CD8-positive, alpha-beta memory T cell (primary cell): ENCODE results near the gene EYA2. TPM values are rescaled to one million over a fixed set of nuclear protein-coding genes. Genes with fewer than 3 reads are reported as not detected.

Experiments used
- CTCF ChIA-PET: fragments of 350-600 bp; sonication (Branson Sonifier 250); formaldehyde crosslinking; loops from one replicate; lab custom pipeline; 2021; ENCODE audit warnings: antibody characterized with exemption; lab: Charles Lee
- POLR2A ChIA-PET: fragments of 350-600 bp; sonication (Branson Sonifier 250); formaldehyde crosslinking; loops from one replicate; lab custom pipeline; 2021; ENCODE audit warnings: antibody characterized with exemption; lab: Charles Lee
- DNase-seq, 5 donors: peaks; one replicate each; pipeline versions ENCODE4 v3.0.0 to v3.0.0-alpha.2; 2020 to 2022; ENCODE audit warnings: mixed read lengths in 1 of 5
- H3K27ac ChIP-seq: one replicate; pipeline ENCODE4 v1.7.0; 2013; ENCODE audit warnings: low read depth, mild to moderate bottlenecking, low read length, moderate library complexity
- H3K27me3 ChIP-seq: 2 replicates; pipeline ENCODE4 v1.7.0; 2013; ENCODE audit warnings: low read length, mild to moderate bottlenecking; ENCODE audit not compliant: insufficient read depth, poor library complexity, severe bottlenecking
- H3K36me3 ChIP-seq: 2 replicates; pipeline ENCODE4 v1.7.0; 2013; ENCODE audit warnings: mild to moderate bottlenecking, low read length, moderate library complexity; ENCODE audit not compliant: insufficient read depth
- H3K4me1 ChIP-seq: 2 replicates; pipeline ENCODE4 v1.7.0; 2013; ENCODE audit warnings: mild to moderate bottlenecking, low read length, moderate library complexity; ENCODE audit not compliant: insufficient read depth
- H3K4me3 ChIP-seq: 2 replicates; pipeline ENCODE4 v1.7.0; 2013; ENCODE audit warnings: mild to moderate bottlenecking, low read length
- H3K9me3 ChIP-seq: 2 replicates; pipeline ENCODE4 v1.7.0; 2013; ENCODE audit warnings: mild to moderate bottlenecking, low read length
- H3K27ac Mint-ChIP-seq, 8 donors: one replicate each; pipeline ENCODE4 v1.8.0; 2020 to 2021; ENCODE audit warnings: mixed read lengths in 8 of 8, mild to moderate bottlenecking in 6 of 8, inconsistent platforms in 3 of 8, moderate library complexity in 3 of 8
- H3K27me3 Mint-ChIP-seq, 2 donors: one replicate each; pipeline ENCODE4 v1.8.0; 2020 to 2021; ENCODE audit warnings: mixed read lengths in 2 of 2, mild to moderate bottlenecking in 1 of 2, moderate library complexity in 1 of 2
- H3K36me3 Mint-ChIP-seq, 3 donors: one replicate each; pipeline ENCODE4 v1.8.0; 2020 to 2021; ENCODE audit warnings: mixed read lengths in 3 of 3, inconsistent platforms in 1 of 3, mild to moderate bottlenecking in 1 of 3
- H3K4me1 Mint-ChIP-seq, 3 donors: one replicate each; pipeline ENCODE4 v1.8.0; 2020 to 2021; ENCODE audit warnings: mixed read lengths in 3 of 3, inconsistent platforms in 1 of 3, mild to moderate bottlenecking in 1 of 3
- H3K4me3 Mint-ChIP-seq, 7 donors: one replicate each; pipeline ENCODE4 v1.8.0; 2020 to 2021; ENCODE audit warnings: mixed read lengths in 7 of 7, mild to moderate bottlenecking in 6 of 7, moderate library complexity in 4 of 7, inconsistent platforms in 2 of 7
- H3K9me3 Mint-ChIP-seq, 5 donors: one replicate each; pipeline ENCODE4 v1.8.0; 2020 to 2022; ENCODE audit warnings: mixed read lengths in 5 of 5, mild to moderate bottlenecking in 3 of 5, moderate library complexity in 2 of 5, inconsistent platforms in 1 of 5
- polyA plus RNA-seq: library from polyadenylated mRNA; unstranded; fragments of 300-500 nt; fragmentation: Illumina TruSeq; gene quantifications from one replicate; pipeline ENCODE4 v1.2.3, GENCODE V29; 2021
- total RNA-seq, 2 experiments: library from RNA; stranded (reverse); gene quantifications; one replicate each; pipeline ENCODE4 v1.2.3, GENCODE V29; 2021

The EYA2 gene
- total and polyA plus RNA-seq, 3 experiments from 2014 or later, result not detected

- CTCF ChIA-PET, result interaction anchor here (1.2 to 1.9 kb wide), 3 partner anchors 7 to 16 kb away, joined by 4 to 9 read pairs (median 5); no protein-coding TSS in a partner anchor
- peaks cover 0 to 3% (median 0%) of the 10 kb centered on the region in 3 donors for H3K4me1 Mint-ChIP-seq
- no peaks in the 10 kb centered on the region for H3K9me3 Mint-ChIP-seq
- H3K4me3 Mint-ChIP-seq, result no peak overlapping the region
- Histone ChIP-seq H3K27ac (no peak overlapping the region), H3K27me3 (no peaks in the 10 kb centered on the region), H3K9me3 (no peaks in the 10 kb centered on the region), H3K36me3 (peaks cover 57% of the 10 kb centered on the region), H3K4me1 (no peaks in the 10 kb centered on the region), H3K4me3 (no peak overlapping the region)
- no peaks in the 10 kb centered on the region for H3K27me3 Mint-ChIP-seq
- POLR2A ChIA-PET, result no interaction called here
- H3K27ac Mint-ChIP-seq, result no peak overlapping the region
- peaks cover 0 to 41% (median 10%) of the 10 kb centered on the region in 3 donors for H3K36me3 Mint-ChIP-seq
- no peak for DNase-seq
These were observed 318.1 kb downstream of the EYA2 start for GRCh38 chr20:47212606-47213207.

- ChIA-PET POLR2A (no interaction called here), CTCF (interaction anchor here (0.5 to 1.9 kb wide), 4 partner anchors 8 to 18 kb away, joined by 3 to 9 read pairs (median 4); no protein-coding TSS in a partner anchor)
- Histone ChIP-seq H3K9me3 (no peaks in the 10 kb centered on the region), H3K36me3 (peaks cover 57% of the 10 kb centered on the region), H3K4me3 (no peak overlapping the region), H3K27me3 (no peaks in the 10 kb centered on the region), H3K4me1 (no peaks in the 10 kb centered on the region), H3K27ac (no peak overlapping the region)
- Mint-ChIP-seq H3K27ac (no peak overlapping the region), H3K4me1 (peaks cover 0 to 3% (median 0%) of the 10 kb centered on the region in 3 donors), H3K9me3 (no peaks in the 10 kb centered on the region), H3K27me3 (no peaks in the 10 kb centered on the region), H3K36me3 (peaks cover 0 to 44% (median 18%) of the 10 kb centered on the region in 3 donors), H3K4me3 (no peak overlapping the region)
- DNase-seq, result no peak
These were observed 319.3 kb downstream of the EYA2 start for GRCh38 chr20:47213966-47214365.

DNA sequence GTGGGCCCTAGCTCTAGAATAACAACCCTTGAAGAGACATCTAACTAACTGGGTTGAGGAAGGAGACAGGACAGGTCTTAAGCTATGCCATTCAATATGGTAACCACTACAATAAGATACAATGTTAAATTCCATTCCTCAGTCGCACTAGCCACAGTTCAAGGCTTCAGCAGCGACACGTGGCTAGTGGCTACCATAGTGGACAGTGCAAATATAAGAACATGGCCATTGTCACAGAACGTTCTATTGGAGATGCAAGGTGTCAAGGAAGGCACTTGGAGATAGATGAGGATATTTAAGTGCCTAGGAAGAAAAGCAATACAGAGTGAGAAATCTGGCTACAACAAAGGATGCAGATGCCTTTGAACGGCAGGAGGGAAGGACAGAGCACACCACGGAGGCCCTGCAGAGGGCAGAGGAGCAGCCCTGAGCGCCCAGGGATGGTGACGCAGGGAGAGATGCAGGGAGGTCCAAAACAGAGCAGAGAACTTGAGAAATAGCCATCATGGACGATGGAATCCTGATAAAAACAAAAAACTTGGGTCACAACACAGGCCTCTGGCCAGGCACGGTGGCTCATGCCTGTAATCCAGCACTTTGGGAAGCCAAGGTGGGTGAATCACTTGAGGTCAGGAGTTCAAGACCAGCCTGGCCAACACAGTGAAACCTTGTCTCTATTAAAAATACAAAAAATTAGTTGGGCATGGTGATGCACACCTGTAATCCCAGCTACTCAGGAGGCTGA is 321.2 kb downstream of the EYA2 start:
- Mint-ChIP-seq H3K27ac (peak overlapping the region in 6 of 8 donors; percentile 1 to 76 (median 35)), H3K9me3 (no peaks in the 10 kb centered on the region), H3K4me3 (no peak overlapping the region), H3K27me3 (no peaks in the 10 kb centered on the region), H3K36me3 (peaks cover 0 to 46% (median 17%) of the 10 kb centered on the region in 3 donors), H3K4me1 (peaks cover 0 to 4% (median 0%) of the 10 kb centered on the region in 3 donors)
- ChIA-PET CTCF (no interaction called here), POLR2A (no interaction called here)
- peaks cover 59% of the 10 kb centered on the region for H3K36me3 ChIP-seq
- H3K27ac ChIP-seq, result no peak overlapping the region
- DNase-seq, result no peak
- H3K4me1 ChIP-seq, result no peaks in the 10 kb centered on the region
- no peaks in the 10 kb centered on the region for H3K27me3 ChIP-seq
- no peaks in the 10 kb centered on the region for H3K9me3 ChIP-seq
- H3K4me3 ChIP-seq, result no peak overlapping the region

- Histone ChIP-seq H3K9me3 (no peaks in the 10 kb centered on the region), H3K4me3 (no peak overlapping the region), H3K36me3 (peaks cover 54% of the 10 kb centered on the region), H3K4me1 (no peaks in the 10 kb centered on the region), H3K27me3 (no peaks in the 10 kb centered on the region), H3K27ac (no peak overlapping the region)
- H3K4me3 Mint-ChIP-seq, result no peak overlapping the region
- DNase-seq, result no peak
- CTCF ChIA-PET, result interaction anchor here (0.7 to 1.3 kb wide), 2 partner anchors 11 to 167 kb away, joined by 3 to 4 read pairs; no protein-coding TSS in a partner anchor
- peaks cover 0 to 55% (median 22%) of the 10 kb centered on the region in 3 donors for H3K36me3 Mint-ChIP-seq
- no peaks in the 10 kb centered on the region for H3K27me3 Mint-ChIP-seq
- peak overlapping the region in 2 of 8 donors; percentile 15 to 43 for H3K27ac Mint-ChIP-seq
- H3K4me1 Mint-ChIP-seq, result peaks cover 0 to 4% (median 1%) of the 10 kb centered on the region in 3 donors
- no peaks in the 10 kb centered on the region for H3K9me3 Mint-ChIP-seq
- POLR2A ChIA-PET, result interaction anchor here (0.6 kb wide), 1 partner anchor 140 kb away, joined by 5 read pairs; no protein-coding TSS in a partner anchor
These were observed 322.3 kb downstream of the EYA2 start for GRCh38 chr20:47216819-47217410.

GRCh38 chr20:47217482-47218446 is 323.1 kb downstream of the EYA2 start:
- Mint-ChIP-seq H3K27ac (peak overlapping the region in 3 of 8 donors; percentile 1 to 82 (median 25)), H3K36me3 (peaks cover 0 to 63% (median 29%) of the 10 kb centered on the region in 3 donors), H3K27me3 (no peaks in the 10 kb centered on the region), H3K4me1 (peaks cover 0 to 9% (median 6%) of the 10 kb centered on the region in 3 donors), H3K9me3 (no peaks in the 10 kb centered on the region), H3K4me3 (no peak overlapping the region)
- Histone ChIP-seq H3K4me1 (no peaks in the 10 kb centered on the region), H3K27me3 (no peaks in the 10 kb centered on the region), H3K4me3 (no peak overlapping the region), H3K36me3 (peaks cover 49% of the 10 kb centered on the region), H3K9me3 (no peaks in the 10 kb centered on the region), H3K27ac (no peak overlapping the region)
- DNase-seq, result no peak
- ChIA-PET CTCF (interaction anchor here (0.7 to 1.9 kb wide), 3 partner anchors 12 to 166 kb away, joined by 3 to 9 read pairs (median 4); no protein-coding TSS in a partner anchor), POLR2A (no interaction called here)

DNA sequence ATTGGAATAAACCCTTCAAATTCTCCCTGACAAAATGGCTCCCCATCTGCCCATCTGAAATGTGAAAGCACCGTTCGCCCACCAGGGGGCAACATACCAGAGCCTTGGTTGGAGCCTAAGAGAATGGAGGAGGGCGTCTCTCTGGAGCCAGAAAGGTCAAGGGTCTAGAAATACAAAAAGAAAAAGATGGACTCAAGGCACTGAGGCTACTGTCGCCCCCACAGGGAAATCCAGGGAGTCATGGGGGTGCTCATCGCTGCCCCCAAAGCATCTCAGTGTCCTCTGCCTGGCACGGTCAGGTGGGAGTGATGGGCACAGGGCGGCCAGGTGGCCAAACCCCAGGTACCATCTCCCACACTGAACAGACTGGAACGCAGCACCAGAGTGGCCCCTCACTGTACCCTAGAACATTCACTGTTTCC is 325.5 kb downstream of the EYA2 start:
- Histone ChIP-seq H3K36me3 (peaks cover 42% of the 10 kb centered on the region), H3K4me1 (no peaks in the 10 kb centered on the region), H3K4me3 (no peak overlapping the region), H3K9me3 (no peaks in the 10 kb centered on the region), H3K27ac (no peak overlapping the region), H3K27me3 (no peaks in the 10 kb centered on the region)
- Mint-ChIP-seq H3K27ac (peak overlapping the region in 3 of 8 donors; percentile 37 to 64 (median 52)), H3K27me3 (no peaks in the 10 kb centered on the region), H3K36me3 (peaks cover 6 to 82% (median 40%) of the 10 kb centered on the region in 3 donors), H3K4me3 (no peak overlapping the region), H3K9me3 (no peaks in the 10 kb centered on the region), H3K4me1 (peaks cover 0 to 9% (median 6%) of the 10 kb centered on the region in 3 donors)
- CTCF ChIA-PET, result interaction anchor here (1.3 to 1.6 kb wide), 3 partner anchors 9 to 164 kb away, joined by 3 to 8 read pairs (median 5); no protein-coding TSS in a partner anchor
- POLR2A ChIA-PET, result no interaction called here
- peak in 4 of 5 donors; percentile 10 to 28 (median 16) for DNase-seq

DNA sequence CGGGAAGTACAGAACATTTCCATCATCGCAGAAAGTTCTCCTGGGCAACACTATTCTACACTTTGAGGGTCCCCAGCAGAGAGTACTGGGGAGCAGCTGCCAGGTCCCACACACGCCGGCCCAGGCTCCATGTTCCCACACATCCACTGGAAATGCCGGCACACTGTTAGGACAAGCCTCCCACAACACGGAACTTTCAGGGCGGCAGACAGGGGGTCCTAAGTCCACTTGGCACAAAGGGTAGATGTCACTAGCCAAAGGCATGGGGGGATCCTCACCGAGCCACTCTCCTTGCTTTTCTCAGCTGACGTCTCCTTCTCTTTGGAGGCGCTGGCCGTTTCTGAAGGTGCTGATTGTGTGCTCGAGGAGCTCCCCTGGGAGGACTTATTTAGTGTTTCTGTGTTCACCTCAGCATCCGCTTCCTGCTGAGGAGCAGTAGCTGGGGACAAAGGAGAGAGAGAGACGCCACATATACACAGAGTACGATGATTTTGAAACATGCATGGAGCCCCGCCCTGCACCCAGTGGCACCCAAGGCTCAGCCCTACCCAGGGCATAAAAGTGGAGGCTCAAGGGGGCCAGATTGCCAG is 326.5 kb downstream of the EYA2 start:
- POLR2A ChIA-PET, result no interaction called here

More for the DNA sequence above, 326.5 kb downstream of the EYA2 start:
- H3K27me3 Mint-ChIP-seq, result no peaks in the 10 kb centered on the region
- no peaks in the 10 kb centered on the region for H3K9me3 ChIP-seq
- peak overlapping the region in 1 of 8 donors; percentile 68 for H3K27ac Mint-ChIP-seq
- no peak overlapping the region for H3K27ac ChIP-seq
- H3K9me3 Mint-ChIP-seq, result no peaks in the 10 kb centered on the region
- H3K4me3 Mint-ChIP-seq, result no peak overlapping the region
- H3K4me1 Mint-ChIP-seq, result peaks cover 0 to 9% (median 6%) of the 10 kb centered on the region in 3 donors
- CTCF ChIA-PET, result interaction anchor here (0.7 to 1.6 kb wide), 3 partner anchors 8 to 205 kb away, joined by 3 to 8 read pairs (median 3); no protein-coding TSS in a partner anchor
- no peaks in the 10 kb centered on the region for H3K27me3 ChIP-seq
- H3K36me3 Mint-ChIP-seq, result peaks cover 6 to 78% (median 36%) of the 10 kb centered on the region in 3 donors
- H3K4me1 ChIP-seq, result no peaks in the 10 kb centered on the region
- DNase-seq, result no peak
- H3K4me3 ChIP-seq, result no peak overlapping the region
- peaks cover 37% of the 10 kb centered on the region for H3K36me3 ChIP-seq
